GM12878 (cell line): ENCODE results near the gene PIGZ. TPM values are rescaled to one million over a fixed set of nuclear protein-coding genes. Genes with fewer than 3 reads are reported as not detected.

Source experiments
- ATAC-seq: fragments of 200-7000 bp; cut with Tn5 transposase; 3 replicates; pipeline ENCODE4 v1.9.1; 2020; ENCODE audit warnings: mild to moderate bottlenecking, moderate library complexity
- BruUV-seq: library from RNA; stranded (reverse); fragments of 400-500 nt; replicated peaks from 2 replicates; lab custom pipeline; 2021; lab: Mats Ljungman, UMichigan
- CTCF ChIA-PET: fragments of 300-600 bp; sonication (Branson Sonifier 250); formaldehyde crosslinking; extraction: SDS; loops from one replicate; lab custom pipeline; 2021; ENCODE audit warnings: inconsistent platforms; lab: Yijun Ruan, JAX
- POLR2A ChIA-PET: fragments of 350-600 bp; formaldehyde crosslinking; extraction: SDS; loops from one replicate; lab custom pipeline; 2021; ENCODE audit warnings: inconsistent platforms; lab: Charles Lee
- RAD21 ChIA-PET: fragments of 300-600 bp; sonication (Branson Sonifier 250); formaldehyde crosslinking; loops from one replicate; lab custom pipeline; 2023; ENCODE audit warnings: antibody characterized with exemption; ENCODE audit not compliant: unreplicated experiment; lab: Charles Lee
- SMC1A ChIA-PET: fragments of 300-600 bp; sonication (Branson Sonifier 250); formaldehyde crosslinking; loops from one replicate; lab custom pipeline; 2023; ENCODE audit not compliant: unreplicated experiment, uncharacterized antibody; lab: Charles Lee
- DNase-seq: peaks from one replicate; pipeline ENCODE4 v3.0.0-alpha.2; 2011; ENCODE audit warnings: low read depth, low spot score
- FAIRE-seq: peaks from 3 replicates; lab custom pipeline; 2011; peaks lifted over from hg19 to GRCh38; lab: Jason Lieb, UNC
- H2AFZ ChIP-seq: 2 replicates; pipeline ENCODE4 v1.6.0; 2011; ENCODE audit warnings: low read depth, low read length, control low read depth; ENCODE audit not compliant: control insufficient read depth
- H3K27ac ChIP-seq: 2 replicates; pipeline ENCODE4 v1.5.1; 2011; ENCODE audit warnings: control low read depth; ENCODE audit not compliant: control insufficient read depth, insufficient read depth
- H3K27me3 ChIP-seq, 2 experiments: replicated peaks in 1 of 2; 2 replicates each; pipeline versions ENCODE4 v1.6.0 to v1.6.1; 2011; ENCODE audit warnings: low read length in 1 of 2; ENCODE audit not compliant: control insufficient read depth in 2 of 2, insufficient read depth in 2 of 2
- H3K36me3 ChIP-seq, 2 experiments: 2 replicates each; pipeline ENCODE4 v1.5.1; 2011; ENCODE audit warnings: low read length in 1 of 2; ENCODE audit not compliant: control insufficient read depth in 2 of 2, insufficient read depth in 2 of 2
- H3K4me1 ChIP-seq: 2 replicates; pipeline ENCODE4 v1.6.1; 2011; ENCODE audit warnings: mild to moderate bottlenecking, low read length, moderate library complexity, mixed read lengths; ENCODE audit not compliant: control insufficient read depth, insufficient read depth
- H3K4me2 ChIP-seq: 2 replicates; pipeline ENCODE4 v1.6.0; 2011; ENCODE audit warnings: control low read depth; ENCODE audit not compliant: control insufficient read depth, insufficient read depth
- H3K4me3 ChIP-seq: fragments of 200-600 bp; sonication (generic); 2 replicates; pipeline ENCODE4 v1.5.1; 2016
- H3K79me2 ChIP-seq: 2 replicates; pipeline ENCODE4 v1.6.0; 2011; ENCODE audit warnings: low read length; ENCODE audit not compliant: control insufficient read depth, insufficient read depth
- H3K9ac ChIP-seq: 2 replicates; pipeline ENCODE4 v1.8.0; 2011; ENCODE audit warnings: low read length, control low read depth, mixed read lengths; ENCODE audit not compliant: control insufficient read depth, insufficient read depth
- H3K9me3 ChIP-seq: replicated peaks from 3 replicates; pipeline ENCODE4 v1.5.1; 2011; ENCODE audit warnings: mild to moderate bottlenecking, low read length; ENCODE audit not compliant: control insufficient read depth, insufficient read depth
- H4K20me1 ChIP-seq: 2 replicates; pipeline ENCODE4 v1.6.0; 2011; ENCODE audit not compliant: control insufficient read depth, insufficient read depth
- DPF2 ChIP-seq: fragments of 450-650 bp; IDR thresholded peaks from 2 replicates; pipeline ENCODE4 v1.6.1; 2017; ENCODE audit warnings: mild to moderate bottlenecking
- GABPA ChIP-seq: IDR thresholded peaks from 2 replicates; pipeline ENCODE4 v1.6.1; 2014; ENCODE audit warnings: antibody characterized with exemption, low read depth, mild to moderate bottlenecking, inconsistent platforms
- MYC ChIP-seq: IDR thresholded peaks from 2 replicates; pipeline ENCODE4 v1.6.1; 2011; ENCODE audit warnings: mild to moderate bottlenecking, low read length, moderate library complexity, inconsistent platforms; ENCODE audit not compliant: insufficient read depth, insufficient replicate concordance, insufficient read length, severe bottlenecking
- NFIC ChIP-seq: IDR thresholded peaks from 2 replicates; pipeline ENCODE4 v1.6.1; 2012; ENCODE audit warnings: low read depth, mild to moderate bottlenecking, inconsistent platforms, low read length, moderate library complexity
- NFYA ChIP-seq: IDR thresholded peaks from 2 replicates; pipeline ENCODE4 v1.6.1; 2011; ENCODE audit warnings: low read depth, mild to moderate bottlenecking, low read length, improper control_type of control experiment, borderline replicate concordance
- PML ChIP-seq: IDR thresholded peaks from 2 replicates; pipeline ENCODE4 v1.6.1; 2012; ENCODE audit warnings: low read length, inconsistent platforms
- USF1 ChIP-seq: IDR thresholded peaks from 2 replicates; pipeline ENCODE4 v1.6.1; 2011; ENCODE audit warnings: borderline replicate concordance, low read depth, mild to moderate bottlenecking, moderate library complexity, mixed read lengths, low read length; ENCODE audit not compliant: insufficient read depth; ENCODE audit errors: extremely low read length
- ZNF207 ChIP-seq: fragments of 450-650 bp; IDR thresholded peaks from 2 replicates; pipeline ENCODE4 v1.6.1; 2014; ENCODE audit warnings: antibody characterized with exemption, mild to moderate bottlenecking, borderline replicate concordance
- WGBS: methylation state at CpG from one replicate; pipeline ENCODE4 v1.1.6; 2016; ENCODE audit warnings: low lambda C conversion rate; ENCODE audit not compliant: insufficient replicate concordance, insufficient coverage; ENCODE audit errors: missing lambda C conversion rate; 5-methylcytosine and 5-hydroxymethylcytosine counted together
- in situ Hi-C: fragments of 300-500 bp; cut with MboI; formaldehyde crosslinking; loops from 9 replicates; pipeline ENCODE4 v1.14.3; 2018; ENCODE audit warnings: mixed read lengths
- intact Hi-C: fragments of 100-400 bp; cut with micrococcal nuclease; formaldehyde crosslinking; loops from one replicate; pipeline ENCODE4 v1.14.2; 2022; ENCODE audit not compliant: unreplicated experiment
- polyA plus RNA-seq, 11 experiments: library from polyadenylated mRNA; depleted of rRNA in 4 of 11; unstranded in 6 of 11; stranded (reverse) in 5 of 11; fragments of >200 nt; fragmentation: Nextera tagmentation in 4 of 11; fragmentation: Illumina TruSeq in 1 of 11; extraction: Ambion mirVana in 4 of 11; extraction: Trizol in 1 of 11; gene quantifications; 1 replicate in 1 of 11; 2 replicates in 10 of 11; pipeline versions ENCODE4 v1.2.1 to v1.2.3, GENCODE V29; 2011 to 2016; ENCODE audit warnings: inconsistent platforms in 2 of 11, missing spikeins in 2 of 11, low read depth in 1 of 11
- total RNA-seq, 4 experiments: library from RNA; depleted of rRNA in 3 of 4; stranded (reverse); fragments of >200 nt in 3 of 4; fragmentation: Illumina TruSeq in 1 of 4; extraction: Trizol in 1 of 4; gene quantifications; 2 replicates each; pipeline versions ENCODE4 v1.2.1 to v1.2.3, GENCODE V29; 2013 to 2021

The PIGZ gene
- total and polyA plus RNA-seq, 10 of the 15 experiments (the other 5 are each of a cell fraction or from before 2014, with no cell fraction given) = 0.06 to 1.2 (median 0.64) TPM

DNA sequence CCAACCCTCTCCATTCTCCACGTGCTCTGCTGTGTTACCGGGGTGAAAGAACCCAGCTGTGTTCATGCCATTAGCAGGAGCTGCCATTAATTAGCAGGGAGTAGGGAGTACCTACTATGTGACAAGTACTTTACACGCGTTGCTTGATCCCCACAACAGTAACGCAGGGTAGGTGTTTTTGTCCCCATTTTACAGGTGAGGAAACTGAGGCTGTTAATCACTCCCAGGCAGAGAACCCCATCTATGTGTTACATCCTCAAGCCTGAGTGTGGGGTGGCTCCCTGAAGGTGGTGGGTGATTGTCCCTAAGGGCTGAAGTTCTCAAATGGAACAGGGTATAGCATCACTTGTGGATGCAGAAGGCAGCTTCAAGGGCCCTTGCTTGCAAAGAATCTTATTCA is 38.2 kb upstream of the PIGZ start:
- H3K9ac ChIP-seq = no peak overlapping the region
- no peaks in the 10 kb centered on the region for H3K79me2 ChIP-seq
- H3K4me1 ChIP-seq = peaks cover 8% of the 10 kb centered on the region
- no peak overlapping the region for H3K27ac ChIP-seq
- no peaks in the 10 kb centered on the region for H4K20me1 ChIP-seq
- DNase-seq = no peak
- in situ Hi-C loops (no loop called here), intact Hi-C loops (no loop called here)
- no peak overlapping the region for H3K4me3 ChIP-seq
- no peak overlapping the region for H2AFZ ChIP-seq
- ATAC-seq = no peak
- FAIRE-seq = no peak
- TF ChIP-seq GABPA = no peak
- no peaks in the 10 kb centered on the region for H3K9me3 ChIP-seq
- no TSS peak for BruUV-seq
- POLR2A ChIA-PET = interaction anchor here (3.8 kb wide), 1 partner anchor 15 kb away, joined by 24 read pairs; no protein-coding TSS in a partner anchor
- 68% methylated on average over 5 of the region's 5 CpGs for WGBS
- SMC1A ChIA-PET = no interaction called here
- CTCF ChIA-PET = no interaction called here
- H3K36me3 ChIP-seq = no peaks in the 10 kb centered on the region
- no peak overlapping the region for H3K4me2 ChIP-seq
- RAD21 ChIA-PET = interaction anchor here (1.4 to 1.5 kb wide), 2 partner anchors 16 to 24 kb away, joined by 3 to 6 read pairs; no protein-coding TSS in a partner anchor
- no peaks in the 10 kb centered on the region for H3K27me3 ChIP-seq

DNA sequence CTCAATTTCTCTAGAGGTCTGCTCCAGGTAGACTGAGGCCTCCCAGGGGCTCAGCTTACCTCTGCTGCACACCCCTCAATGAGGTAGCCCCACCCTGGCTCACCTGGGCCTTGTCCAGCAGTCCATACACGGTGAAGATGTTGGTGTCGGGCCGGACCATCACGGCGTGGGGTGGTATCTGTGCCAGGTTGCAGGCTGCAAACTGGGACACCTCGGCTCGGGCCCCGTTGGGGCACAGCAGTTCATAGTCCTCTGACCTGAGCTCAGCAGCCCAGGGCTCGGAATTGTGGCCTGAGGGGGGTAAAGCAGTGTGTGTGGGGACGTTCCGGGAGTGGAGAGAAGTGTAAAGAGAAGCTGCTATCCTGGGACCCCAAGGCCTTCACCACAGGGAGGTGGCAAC is 37.8 kb upstream of the PIGZ start:
- no TSS peak for BruUV-seq
- WGBS = 88% methylated on average over 11 of the region's 11 CpGs

More for the DNA sequence above, 37.8 kb upstream of the PIGZ start:
- Histone ChIP-seq H3K4me2 (no peak overlapping the region), H3K4me3 (no peak overlapping the region), H3K9me3 (no peaks in the 10 kb centered on the region), H3K4me1 (peaks cover 9% of the 10 kb centered on the region), H3K27ac (no peak overlapping the region), H3K79me2 (no peaks in the 10 kb centered on the region), H3K27me3 (no peaks in the 10 kb centered on the region), H2AFZ (no peak overlapping the region), H3K36me3 (no peaks in the 10 kb centered on the region), H4K20me1 (no peaks in the 10 kb centered on the region), H3K9ac (no peak overlapping the region)
- RAD21 ChIA-PET = interaction anchor here (1.5 kb wide), 1 partner anchor 16 kb away, joined by 6 read pairs; no protein-coding TSS in a partner anchor
- ATAC-seq (no peak), DNase-seq (no peak), FAIRE-seq (no peak)
- POLR2A ChIA-PET = interaction anchor here (3.8 kb wide), 1 partner anchor 16 kb away, joined by 24 read pairs; no protein-coding TSS in a partner anchor
- TF ChIP-seq NFYA = no peak
- no peak for TF ChIP-seq MYC
- no peak for TF ChIP-seq DPF2
- no peak for TF ChIP-seq NFIC
- no peak for TF ChIP-seq USF1
- no peak for TF ChIP-seq ZNF207
- no peak for TF ChIP-seq PML
- in situ Hi-C loops (no loop called here), intact Hi-C loops (no loop called here)
- CTCF ChIA-PET = interaction anchor here (5.5 to 6.2 kb wide), 2 partner anchors 23 to 182 kb away, joined by 35 to 45 read pairs; partner anchors contain the start of gene MELTF
- SMC1A ChIA-PET = interaction anchor here (4.6 kb wide), 1 partner anchor 24 kb away, joined by 33 read pairs; the partner anchor contains the start of gene MELTF
